Left lobe of liver (tissue), 2 donors: ENCODE measurements around the gene LYAR. TPM values are rescaled to one million over a fixed set of nuclear protein-coding genes. Genes with fewer than 3 reads are reported as not detected.
A peak's percentile ranks its signal among the peaks of the same experiment; 100 is the strongest.

Experiments
- ATAC-seq: fragments of 200-7000 bp; cut with Tn5 transposase; one replicate; pipeline ENCODE4 v1.9.1; 2020; ENCODE audit warnings: mild to moderate bottlenecking, moderate library complexity
- DNase-seq: peaks from one replicate; pipeline ENCODE4 v3.0.0-alpha.2; 2020; ENCODE audit warnings: low spot score
- total RNA-seq: library from RNA; stranded (reverse); gene quantifications from one replicate; pipeline ENCODE4 v1.2.1, GENCODE V29; 2021
- donor health status: DM: no; HTN: no; CAD: no; lungs with moderate emphysema.
- donor health status: DM: no; HTN: yes; CAD: no.

Gene LYAR
- total RNA-seq, 1 donor from 2014 or later, result 3.0 TPM

DNA sequence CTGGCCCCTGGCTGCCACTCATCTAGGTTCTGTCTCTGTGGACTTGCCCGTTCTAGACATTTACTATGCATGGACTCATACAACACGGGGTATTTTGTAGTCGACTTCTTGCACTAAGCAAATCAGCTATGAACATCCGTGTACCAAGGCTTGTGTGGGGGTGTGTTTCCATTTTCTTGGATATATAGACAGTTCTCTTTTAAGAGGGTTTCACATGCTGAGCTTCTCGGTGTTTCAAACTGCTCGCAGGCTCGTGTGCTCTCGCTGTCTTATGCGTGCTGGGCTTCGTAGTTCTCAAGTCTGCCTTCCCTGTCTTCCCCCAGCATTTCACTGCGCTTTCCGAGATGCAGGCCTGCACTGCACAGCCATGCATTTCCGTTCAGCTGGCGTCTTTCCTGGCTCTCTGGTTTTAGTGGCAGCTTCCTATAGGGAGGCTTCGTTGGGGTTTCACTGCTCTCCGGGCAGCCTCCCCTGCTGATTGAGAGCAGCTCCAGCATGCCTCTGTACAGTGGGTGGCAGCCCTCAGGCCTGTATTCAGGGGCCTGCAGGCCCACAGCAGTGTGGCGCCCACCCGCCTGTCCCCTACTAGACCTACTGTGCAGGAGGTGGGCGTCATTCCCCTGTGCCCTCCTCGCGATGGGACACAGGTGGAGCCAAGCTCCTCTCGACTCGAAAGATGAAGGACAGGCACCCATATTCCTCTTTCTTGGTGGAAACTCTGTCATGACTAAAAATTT, 27.7 kb upstream of the LYAR start:
- DNase-seq, result no peak

GRCh38 chr4:4316150-4316495, 26.2 kb upstream of the LYAR start:
- DNase-seq, result no peak
- no peak for ATAC-seq

More for the DNA sequence above, 27.7 kb upstream of the LYAR start:
- no peak for ATAC-seq

DNA sequence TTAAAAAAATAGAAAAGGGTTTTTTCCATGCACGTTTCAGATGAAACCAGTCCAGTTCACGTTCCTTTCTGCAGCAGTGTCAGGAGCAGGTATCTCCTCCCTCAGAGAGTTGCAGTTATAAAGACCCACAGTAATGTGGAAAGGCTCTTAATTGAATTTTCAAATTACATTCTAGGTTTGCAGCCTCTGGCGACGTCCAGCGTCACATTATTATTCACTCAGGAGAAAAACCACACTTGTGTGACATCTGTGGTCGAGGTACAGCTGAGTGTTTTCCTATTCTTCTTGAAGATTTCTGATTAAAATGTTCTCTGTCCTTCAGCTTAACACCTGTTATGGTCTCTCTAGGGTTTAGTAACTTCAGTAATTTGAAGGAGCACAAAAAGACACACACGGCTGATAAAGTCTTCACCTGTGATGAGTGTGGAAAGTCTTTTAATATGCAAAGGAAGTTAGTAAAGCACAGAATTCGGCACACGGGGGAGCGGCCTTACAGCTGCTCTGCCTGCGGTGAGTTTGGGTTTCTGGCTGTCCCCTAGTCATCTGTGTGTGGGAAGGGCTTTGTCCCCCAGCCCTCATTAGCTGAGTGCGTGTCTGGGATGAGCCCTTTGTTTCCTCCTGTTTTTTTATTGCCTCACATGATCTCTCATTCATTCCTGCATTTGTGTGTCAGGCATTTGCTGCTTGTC, 25.7 kb upstream of the LYAR start:
- ATAC-seq (no peak), DNase-seq (no peak)

GRCh38 chr4:4311193-4311592, 21.2 kb upstream of the LYAR start:
- DNase-seq (no peak), ATAC-seq (no peak)

DNA sequence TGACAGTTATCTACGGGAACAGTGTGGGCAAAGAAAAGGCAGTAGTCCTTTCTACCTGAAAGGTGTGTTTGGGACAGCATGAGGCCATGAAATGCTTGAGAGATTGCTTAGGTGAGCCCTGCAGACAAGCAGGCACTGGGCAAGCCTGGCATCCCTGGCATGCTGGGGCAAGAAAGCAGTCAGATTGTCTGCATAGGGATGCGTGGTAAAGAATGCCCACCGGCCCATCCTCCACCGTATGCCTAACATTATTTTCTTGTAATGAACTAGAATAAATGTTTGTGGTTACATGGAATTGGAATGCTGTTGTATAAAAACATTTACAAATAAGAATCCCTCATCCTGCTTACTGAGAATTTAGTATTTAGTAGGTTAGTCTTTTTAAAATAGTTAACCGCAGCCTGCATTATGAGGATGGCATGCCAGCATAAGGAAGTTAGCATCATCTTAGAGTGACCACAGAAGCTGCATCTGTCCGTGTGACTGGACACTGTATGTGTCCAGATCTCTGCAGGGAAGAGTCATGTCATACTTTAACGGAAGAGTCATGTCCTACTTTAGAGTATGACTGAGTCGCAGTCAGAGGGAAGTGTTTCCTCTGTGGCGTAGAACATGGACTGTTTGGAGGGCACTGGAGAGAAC, 19.0 kb upstream of the LYAR start:
- DNase-seq (no peak), ATAC-seq (no peak)

GRCh38 chr4:4306920-4307319, 17.0 kb upstream of the LYAR start:
- DNase-seq (no peak), ATAC-seq (no peak)

DNA sequence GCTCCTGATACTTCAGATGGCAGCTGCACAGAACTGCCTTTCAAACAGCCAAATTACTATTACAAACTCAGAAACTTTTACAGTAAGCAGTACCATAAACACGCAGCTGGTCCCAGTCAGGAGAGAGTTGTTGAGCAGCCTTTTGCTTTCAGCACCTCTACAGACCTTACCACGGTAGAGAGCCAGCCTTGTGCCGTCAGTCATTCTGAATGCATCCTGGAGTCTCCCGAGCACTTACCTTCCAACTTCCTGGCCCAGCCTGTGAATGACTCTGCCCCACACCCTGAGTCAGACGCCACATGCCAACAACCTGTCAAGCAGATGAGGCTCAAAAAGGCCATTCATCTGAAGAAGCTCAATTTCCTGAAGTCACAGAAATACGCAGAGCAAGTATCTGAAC, 12.5 kb upstream of the LYAR start:
- no peak for ATAC-seq

DNA sequence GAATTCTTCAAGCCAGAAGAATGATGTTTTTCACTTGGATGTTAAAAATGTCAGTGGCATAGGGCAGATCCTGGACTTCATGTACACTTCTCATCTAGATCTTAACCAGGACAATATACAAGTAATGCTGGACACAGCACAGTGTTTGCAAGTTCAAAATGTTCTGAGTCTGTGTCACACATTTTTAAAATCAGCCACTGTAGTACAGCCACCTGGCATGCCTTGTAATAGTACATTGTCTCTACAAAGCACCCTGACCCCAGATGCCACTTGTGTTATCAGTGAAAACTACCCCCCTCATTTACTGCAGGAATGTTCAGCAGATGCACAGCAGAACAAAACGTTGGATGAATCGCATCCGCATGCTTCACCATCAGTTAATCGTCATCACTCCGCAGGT, 12.0 kb upstream of the LYAR start:
- ATAC-seq (no peak), DNase-seq (peak; percentile 3)

More for the DNA sequence above, 12.5 kb upstream of the LYAR start:
- peak; percentile 15 for DNase-seq

DNA sequence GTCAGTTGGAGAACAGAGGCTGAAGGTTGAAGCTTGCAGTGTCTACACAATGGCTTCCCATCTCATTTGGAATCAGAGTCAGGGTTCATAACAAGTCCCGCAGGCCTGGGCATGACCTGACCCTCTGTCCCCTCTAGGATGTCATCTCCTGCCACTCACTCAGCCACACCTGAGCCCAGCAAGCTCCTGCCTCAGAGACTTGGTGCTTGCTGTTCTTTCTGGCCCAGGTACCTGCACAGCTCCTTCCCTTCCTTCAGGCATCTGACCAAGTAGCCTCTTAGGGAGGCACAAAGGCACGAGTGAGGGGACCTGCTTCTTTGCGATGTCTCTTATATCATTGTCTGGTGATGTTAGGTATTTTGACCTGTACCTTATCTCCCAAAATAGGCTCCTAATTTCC, 9.1 kb upstream of the LYAR start:
- DNase-seq (peak; percentile 30), ATAC-seq (no peak)

DNA sequence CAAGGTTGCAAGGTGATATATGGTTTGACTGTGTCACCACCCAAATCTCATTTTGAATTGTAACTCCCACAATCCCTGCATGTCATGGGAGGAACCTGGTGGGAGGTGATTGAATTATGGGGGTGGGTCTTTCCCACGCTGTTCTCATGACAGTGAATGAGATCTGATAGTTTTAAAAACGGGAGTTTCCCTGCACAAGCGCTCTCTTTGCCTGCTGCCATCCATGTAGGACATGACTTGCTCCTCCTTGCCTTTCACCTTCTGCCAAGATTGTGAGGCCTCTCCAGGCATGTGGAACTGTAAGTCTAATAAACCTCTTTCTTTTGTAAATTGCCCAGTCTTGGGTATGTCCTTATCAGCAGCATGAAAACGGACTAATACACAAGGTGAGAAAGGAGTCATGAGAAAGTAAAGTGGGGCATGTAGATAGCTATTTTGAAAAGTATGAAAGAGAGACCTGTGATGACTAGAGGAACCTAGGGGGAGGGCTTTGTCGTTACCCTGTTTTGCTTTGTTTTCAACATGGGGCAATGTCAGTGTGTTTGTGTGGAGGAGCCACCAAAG, 6.4 kb upstream of the LYAR start:
- ATAC-seq (no peak), DNase-seq (peak; percentile 1)

DNA sequence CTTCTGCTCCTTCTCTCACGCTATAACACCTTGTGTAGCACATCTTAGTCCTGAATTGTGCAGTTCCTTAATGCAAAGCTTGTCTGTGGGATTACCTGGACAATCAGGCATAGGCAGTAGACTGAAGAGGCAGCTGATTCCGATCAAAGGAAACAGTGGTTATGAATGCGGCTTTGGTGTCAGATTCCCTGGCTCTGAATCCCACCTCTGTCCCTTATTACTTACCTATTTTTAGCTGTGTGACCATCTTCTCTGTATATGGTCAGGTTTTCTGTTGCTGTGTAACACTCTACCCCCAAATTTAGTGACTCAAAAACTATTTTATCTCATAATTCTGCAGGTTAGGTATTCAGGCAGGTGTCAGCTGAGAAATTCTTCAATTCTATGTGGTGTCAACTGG, 3.3 kb upstream of the LYAR start:
- peak; percentile 1 for DNase-seq

GRCh38 chr4:4289597-4289940, 385 bp downstream of the LYAR start:
- DNase-seq, result no peak
- peak; percentile 25 for ATAC-seq

More for the DNA sequence above, 3.3 kb upstream of the LYAR start:
- ATAC-seq, result no peak

DNA sequence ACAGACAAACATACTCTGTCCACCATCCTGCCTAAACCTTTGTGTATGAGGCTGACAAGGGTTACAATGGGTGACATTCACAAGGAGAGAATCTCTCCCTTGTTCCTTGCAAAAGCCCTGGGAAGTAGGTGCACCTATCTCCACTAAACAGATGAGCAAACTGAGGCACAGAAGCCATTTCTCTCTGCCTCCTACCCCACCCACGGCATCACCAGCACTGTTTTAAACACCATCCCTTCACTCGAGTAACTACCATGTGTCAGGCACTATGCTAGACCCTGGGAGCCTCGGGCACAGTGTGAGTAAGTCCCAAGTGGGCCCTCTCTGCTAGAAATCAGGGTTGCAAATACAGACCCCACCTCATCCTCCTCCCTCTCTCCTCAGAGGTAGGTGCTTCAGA, 899 bp downstream of the LYAR start:
- no peak for ATAC-seq
- DNase-seq, result no peak

DNA sequence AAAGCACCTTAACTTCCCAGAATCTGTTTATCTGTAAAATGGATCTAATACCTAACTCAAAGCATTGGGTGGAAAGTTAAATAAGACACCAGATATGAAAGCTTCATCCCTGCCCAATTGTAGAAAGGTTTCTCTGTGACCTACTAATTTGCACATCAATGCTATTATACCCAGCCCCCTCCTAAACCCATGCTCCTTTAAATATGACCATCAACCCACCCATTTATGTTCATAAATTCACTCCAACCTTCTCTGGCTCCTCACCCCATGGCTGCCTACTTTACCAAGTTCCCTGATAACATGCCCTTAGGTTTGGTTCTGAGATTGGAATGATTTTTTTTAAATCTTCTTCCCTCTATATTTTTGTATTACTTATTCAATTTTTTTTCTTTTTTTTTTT, 1.9 kb downstream of the LYAR start:
- ATAC-seq (no peak), DNase-seq (no peak)

DNA sequence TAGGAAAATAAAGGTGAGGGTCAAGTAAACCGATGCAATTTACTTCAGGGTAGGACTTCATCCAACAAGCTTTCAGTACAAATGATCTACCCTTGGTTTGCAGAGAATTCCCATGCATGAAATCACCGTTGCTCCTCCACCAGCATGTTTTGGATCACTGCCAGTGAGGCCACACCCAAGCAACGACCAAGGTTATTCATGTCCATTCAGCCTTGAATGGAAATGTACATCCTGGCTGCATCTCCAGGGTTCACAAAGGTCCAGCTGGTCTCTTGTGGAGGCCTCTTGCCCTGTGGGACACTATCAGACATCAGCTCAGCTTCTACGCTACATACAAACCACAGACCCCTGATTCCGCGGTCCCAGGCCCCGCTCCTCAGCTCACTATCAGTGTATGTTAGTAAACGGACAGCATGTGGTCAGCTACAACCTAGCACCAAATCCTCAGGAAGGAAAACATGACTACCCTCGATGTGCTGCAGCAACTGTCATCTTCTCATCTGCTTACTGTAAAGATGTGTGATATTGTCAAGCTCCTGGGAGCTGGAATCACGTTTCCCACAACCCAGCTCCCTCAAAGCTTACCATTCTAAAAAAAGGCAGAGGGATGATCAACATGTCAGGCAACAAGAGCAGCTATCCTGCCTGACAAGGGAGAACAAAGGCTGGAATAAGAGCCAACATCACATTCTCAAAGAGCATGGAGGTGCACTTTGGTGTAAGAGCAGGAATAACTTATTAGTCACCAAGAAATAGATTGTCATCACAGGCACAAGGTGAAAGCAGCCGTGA, 4.9 kb downstream of the LYAR start:
- DNase-seq (no peak), ATAC-seq (no peak)

GRCh38 chr4:4281787-4282186, 8.2 kb downstream of the LYAR start:
- ATAC-seq (no peak), DNase-seq (no peak)

GRCh38 chr4:4277531-4277930, 12.4 kb downstream of the LYAR start:
- ATAC-seq (peak; percentile 73), DNase-seq (peak; percentile 53)

- ATAC-seq, result no peak
- DNase-seq, result no peak
These were observed 15.7 kb downstream of the LYAR start for GRCh38 chr4:4274226-4274625.

DNA sequence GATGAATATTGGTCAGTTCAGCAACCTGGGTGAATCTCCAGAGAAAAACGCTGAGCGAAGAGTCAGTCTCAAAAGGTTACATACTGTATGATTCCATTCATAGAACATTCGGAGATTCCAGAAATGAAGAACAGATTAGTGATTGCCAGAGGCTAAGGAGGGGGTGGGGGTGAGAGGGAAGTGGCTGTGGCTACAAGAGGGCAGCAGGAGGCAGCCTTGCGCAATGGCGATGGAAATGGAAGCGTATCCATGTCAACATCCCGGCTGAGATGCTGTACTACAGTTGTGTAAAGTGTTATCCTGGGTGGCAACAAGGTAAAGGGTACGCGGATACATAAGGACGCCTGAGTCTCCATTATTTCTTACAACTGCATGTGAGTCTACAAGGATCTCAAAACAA, 18.0 kb downstream of the LYAR start:
- DNase-seq, result no peak
- peak; percentile 36 for ATAC-seq

GRCh38 chr4:4270529-4270928, 19.4 kb downstream of the LYAR start:
- ATAC-seq (no peak), DNase-seq (no peak)

- ATAC-seq (no peak), DNase-seq (no peak)
These were observed 20.1 kb downstream of the LYAR start for GRCh38 chr4:4269856-4270255.
